ENCODE results near the gene KDSR. TPM values are rescaled to one million over a fixed set of nuclear protein-coding genes. Genes with fewer than 3 reads are reported as not detected.

KDSR gene
- total RNA-seq, 1 donor from 2014 or later, result 42.0 TPM

GRCh38 chr18:63405986-63406385, 39.0 kb upstream of the KDSR start:
- no peak overlapping the region for H3K27ac ChIP-seq
- DNase-seq (ENCODE audit: extremely low spot score in 2 of 2), result no peak
- intact Hi-C loops (cut with DNase I), result no loop called here
- TF ChIP-seq CTCF (IDR thresholded peaks at IDR 0.05), result no peak
- TF ChIP-seq POLR2AphosphoS5 (IDR thresholded peaks at IDR 0.05; ENCODE audit: insufficient read depth in 1 of 2, low read depth in 1 of 2), result no peak
- peaks cover 5% of the 10 kb centered on the region for H3K4me1 ChIP-seq
- peaks cover 0 to 52% of the 10 kb centered on the region in 2 donors for H3K36me3 ChIP-seq
- H3K27me3 ChIP-seq, result no peaks in the 10 kb centered on the region
- no peak overlapping the region for H3K4me3 ChIP-seq
- H3K9me3 ChIP-seq, result no peaks in the 10 kb centered on the region

- no peaks in the 10 kb centered on the region for H3K27me3 ChIP-seq
- no peak for TF ChIP-seq POLR2A (IDR thresholded peaks at IDR 0.05)
- TF ChIP-seq CTCF (IDR thresholded peaks at IDR 0.05), result no peak
- TF ChIP-seq POLR2AphosphoS5 (IDR thresholded peaks at IDR 0.05; ENCODE audit: insufficient read depth in 1 of 2, low read depth in 1 of 2), result no peak
- H3K9me3 ChIP-seq, result no peaks in the 10 kb centered on the region
- H3K36me3 ChIP-seq, result peaks cover 0 to 65% of the 10 kb centered on the region in 2 donors
- peaks cover 5% of the 10 kb centered on the region for H3K4me1 ChIP-seq
- no peak overlapping the region for H3K27ac ChIP-seq
- DNase-seq (ENCODE audit: extremely low spot score in 2 of 2), result no peak
- no peak overlapping the region for H3K4me3 ChIP-seq
- intact Hi-C loops (cut with DNase I), result no loop called here
Measured at GRCh38 chr18:63402246-63403162, 35.5 kb upstream of the KDSR start.

- no peaks in the 10 kb centered on the region for H3K27me3 ChIP-seq
- H3K9me3 ChIP-seq, result no peaks in the 10 kb centered on the region
- TF ChIP-seq POLR2AphosphoS5 (IDR thresholded peaks at IDR 0.05; ENCODE audit: insufficient read depth in 1 of 2, low read depth in 1 of 2), result no peak
- no peak for TF ChIP-seq CTCF (IDR thresholded peaks at IDR 0.05)
- TF ChIP-seq POLR2A (IDR thresholded peaks at IDR 0.05), result no peak
- no peak overlapping the region for H3K4me3 ChIP-seq
- no peak for DNase-seq (ENCODE audit: extremely low spot score in 2 of 2)
- no peak overlapping the region for H3K27ac ChIP-seq
- H3K4me1 ChIP-seq, result no peaks in the 10 kb centered on the region
- peaks cover 0 to 92% of the 10 kb centered on the region in 2 donors for H3K36me3 ChIP-seq
- intact Hi-C loops (cut with DNase I), result no loop called here
Measured at GRCh38 chr18:63399300-63399699, 32.3 kb upstream of the KDSR start.

GRCh38 chr18:63397349-63397748, 30.3 kb upstream of the KDSR start:
- intact Hi-C loops (cut with DNase I), result no loop called here

More at GRCh38 chr18:63397349-63397748, 30.3 kb upstream of the KDSR start:
- Histone ChIP-seq H3K4me3 (no peak overlapping the region), H3K9me3 (no peaks in the 10 kb centered on the region), H3K27ac (no peak overlapping the region), H3K36me3 (peaks cover 0 to 86% of the 10 kb centered on the region in 2 donors), H3K27me3 (no peaks in the 10 kb centered on the region), H3K4me1 (no peaks in the 10 kb centered on the region)
- TF ChIP-seq POLR2A (IDR thresholded peaks at IDR 0.05) (no peak), CTCF (IDR thresholded peaks at IDR 0.05) (no peak), POLR2AphosphoS5 (IDR thresholded peaks at IDR 0.05; ENCODE audit: insufficient read depth in 1 of 2, low read depth in 1 of 2) (no peak)
- DNase-seq (ENCODE audit: extremely low spot score in 2 of 2), result no peak
